GM23338 (cell line): Measurements from ENCODE around the gene C1QTNF5. TPM values are rescaled to one million over a fixed set of nuclear protein-coding genes. Genes with fewer than 3 reads are reported as not detected.
A peak's percentile ranks its signal among the peaks of the same experiment; 100 is the strongest.

Experiments
- ATAC-seq: fragments of 200-7000 bp; cut with Tn5 transposase; 3 replicates; pipeline ENCODE4 v1.9.1; 2020
- DNase-seq: peaks from one replicate; pipeline ENCODE4 v3.0.0-alpha.2; 2015; ENCODE audit warnings: low spot score
- H2AFZ ChIP-seq: fragments of 200-600 bp; sonication (generic); 2 replicates; pipeline ENCODE4 v1.8.0; 2016; ENCODE audit warnings: antibody characterized with exemption, mild to moderate bottlenecking, moderate library complexity
- H3F3A ChIP-seq: fragments of 200-600 bp; sonication (generic); replicated peaks from 2 replicates; pipeline ENCODE4 v1.8.0; 2017; ENCODE audit warnings: antibody characterized with exemption, mixed run types, low read depth
- H3K27ac ChIP-seq: fragments of 200-600 bp; sonication (generic); 2 replicates; pipeline ENCODE4 v1.6.1; 2016; ENCODE audit warnings: low read depth
- H3K27me3 ChIP-seq: fragments of 200-600 bp; sonication (generic); 2 replicates; pipeline ENCODE4 v1.8.0; 2016; ENCODE audit warnings: mild to moderate bottlenecking, mixed run types, moderate library complexity; ENCODE audit not compliant: insufficient read depth
- H3K36me3 ChIP-seq: fragments of 200-600 bp; sonication (generic); 2 replicates; pipeline ENCODE4 v1.8.0; 2016; ENCODE audit warnings: mild to moderate bottlenecking; ENCODE audit not compliant: insufficient read depth
- H3K4me1 ChIP-seq: fragments of 200-600 bp; sonication (generic); 2 replicates; pipeline ENCODE4 v1.8.0; 2016; ENCODE audit warnings: mild to moderate bottlenecking, moderate library complexity; ENCODE audit not compliant: insufficient read depth
- H3K4me2 ChIP-seq: fragments of 200-600 bp; sonication (generic); 2 replicates; pipeline ENCODE4 v1.7.1; 2017; ENCODE audit warnings: mixed run types
- H3K4me3 ChIP-seq: fragments of 200-600 bp; sonication (generic); 2 replicates; pipeline ENCODE4 v1.6.1; 2016; ENCODE audit warnings: mixed run types
- H3K79me2 ChIP-seq: fragments of 200-600 bp; sonication (generic); replicated peaks from 2 replicates; pipeline ENCODE4 v1.8.0; 2017; ENCODE audit warnings: mild to moderate bottlenecking; ENCODE audit not compliant: insufficient read depth
- H3K9me2 ChIP-seq: fragments of 200-600 bp; sonication (generic); 2 replicates; pipeline ENCODE4 v1.8.0; 2017; ENCODE audit not compliant: insufficient read depth
- H4K20me1 ChIP-seq: fragments of 200-600 bp; sonication (generic); replicated peaks from 2 replicates; pipeline ENCODE4 v1.8.0; 2017; ENCODE audit warnings: mild to moderate bottlenecking; ENCODE audit not compliant: insufficient read depth
- H3K27ac Mint-ChIP-seq: 2 replicates; pipeline ENCODE4 v1.8.0; 2020; ENCODE audit warnings: inconsistent platforms, mild to moderate bottlenecking, moderate library complexity, mixed read lengths
- H3K27me3 Mint-ChIP-seq: 3 replicates; pipeline ENCODE4 v1.8.0; 2022; ENCODE audit warnings: low read depth, mild to moderate bottlenecking, moderate library complexity, mixed read lengths, inconsistent platforms; ENCODE audit not compliant: insufficient read depth, poor library complexity
- H3K36me3 Mint-ChIP-seq: 3 replicates; pipeline ENCODE4 v1.8.0; 2021; ENCODE audit warnings: low read depth, mild to moderate bottlenecking, inconsistent platforms, moderate library complexity, mixed read lengths
- H3K4me1 Mint-ChIP-seq: 3 replicates; pipeline ENCODE4 v1.8.0; 2020; ENCODE audit warnings: mild to moderate bottlenecking, inconsistent platforms, mixed read lengths
- H3K4me3 Mint-ChIP-seq: 3 replicates; pipeline ENCODE4 v1.8.0; 2021; ENCODE audit warnings: moderate library complexity, mild to moderate bottlenecking, inconsistent platforms, mixed read lengths
- H3K9me3 Mint-ChIP-seq: 3 replicates; pipeline ENCODE4 v1.8.0; 2020; ENCODE audit warnings: moderate library complexity, mild to moderate bottlenecking, inconsistent platforms, mixed read lengths
- CREB1 ChIP-seq: fragments of 250-450 bp; sonication (Bioruptor Pico); IDR thresholded peaks from 2 replicates; pipeline ENCODE4 v1.5.0; 2020; ENCODE audit warnings: low read depth, mild to moderate bottlenecking, moderate library complexity
- CTCF ChIP-seq, 2 experiments: fragments of 200-600 bp in 1 of 2; sonication (generic) in 1 of 2; conservative IDR thresholded peaks; 2 replicates each; pipeline versions ENCODE4 v1.5.1 to v1.6.1; 2016 to 2017; ENCODE audit warnings: antibody characterized with exemption in 2 of 2, low read depth in 2 of 2, mild to moderate bottlenecking in 2 of 2, moderate library complexity in 1 of 2
- ETS1 ChIP-seq: IDR thresholded peaks from 2 replicates; pipeline ENCODE4 v1.6.1; 2016; ENCODE audit warnings: antibody characterized with exemption
- EZH2 ChIP-seq: fragments of 200-600 bp; sonication (generic); IDR thresholded peaks from one replicate; pipeline ENCODE4 v1.8.0; 2017; ENCODE audit warnings: antibody characterized with exemption, mild to moderate bottlenecking, low read depth; ENCODE audit not compliant: unreplicated experiment
- EZH2phosphoT487 ChIP-seq: fragments of 200-600 bp; sonication (generic); IDR thresholded peaks from one replicate; pipeline ENCODE4 v1.8.1; 2018; ENCODE audit warnings: antibody characterized with exemption; ENCODE audit not compliant: unreplicated experiment
- JUNB ChIP-seq: IDR thresholded peaks from one replicate; pipeline ENCODE4 v1.6.1; 2016; ENCODE audit warnings: antibody characterized with exemption; ENCODE audit not compliant: unreplicated experiment
- NANOG ChIP-seq: IDR thresholded peaks from 2 replicates; pipeline ENCODE4 v1.6.1; 2016; ENCODE audit warnings: antibody characterized with exemption, borderline replicate concordance
- POLR2AphosphoS5 ChIP-seq: IDR thresholded peaks from 2 replicates; pipeline ENCODE4 v1.6.1; 2016; ENCODE audit warnings: antibody characterized with exemption, low read depth
- STAT1 ChIP-seq: IDR thresholded peaks from one replicate; pipeline ENCODE4 v1.6.1; 2016; ENCODE audit warnings: antibody characterized with exemption; ENCODE audit not compliant: unreplicated experiment
- ZNF114 ChIP-seq: fragments of 250-450 bp; sonication (Bioruptor Pico); IDR thresholded peaks from 2 replicates; pipeline ENCODE4 v1.5.0; 2020; ENCODE audit warnings: mild to moderate bottlenecking, moderate library complexity
- ZNF331 ChIP-seq: fragments of 250-450 bp; sonication (Bioruptor Pico); IDR thresholded peaks from 2 replicates; pipeline ENCODE4 v1.5.0; 2020; ENCODE audit warnings: low read depth, mild to moderate bottlenecking, moderate library complexity
- polyA plus RNA-seq: library from polyadenylated mRNA; unstranded; fragments of >200 nt; fragmentation: Nextera tagmentation; extraction: Ambion mirVana; gene quantifications from 2 replicates; pipeline ENCODE4 v1.2.1, GENCODE V29; 2016
- total RNA-seq: library from RNA; depleted of rRNA; stranded (reverse); fragments of >200 nt; shearing (Covaris generic); gene quantifications from 2 replicates; pipeline ENCODE4 v1.2.3, GENCODE V29; 2014

The C1QTNF5 gene
- total and polyA plus RNA-seq, 2 experiments from 2014 or later, result 1.9 TPM

GRCh38 chr11:119356349-119357031, 15.8 kb upstream of the C1QTNF5 start:
- DNase-seq, result peak; percentile 97
- peak overlapping the region; percentile 85 for H3K27ac Mint-ChIP-seq
- H3K27ac ChIP-seq, result no peak overlapping the region

GRCh38 chr11:119355091-119355843, 14.6 kb upstream of the C1QTNF5 start:
- Mint-ChIP-seq H3K27me3 (peaks cover 14% of the 10 kb centered on the region), H3K36me3 (peaks cover 19% of the 10 kb centered on the region)
- H2AFZ ChIP-seq, result no peak overlapping the region
- TF ChIP-seq CREB1 (CRISPR knock-in tag), result no peak
- no peak for TF ChIP-seq JUNB
- no peak for TF ChIP-seq ZNF331 (CRISPR knock-in tag)
- no peak for TF ChIP-seq CTCF (conservative IDR thresholded peaks at IDR 0.05; ENCODE audit: low read depth in 2 of 2)
- TF ChIP-seq EZH2, result no peak
- no peak for TF ChIP-seq ZNF114
- no peak for TF ChIP-seq POLR2AphosphoS5
- no peak for TF ChIP-seq STAT1
- no peak for TF ChIP-seq ETS1
- TF ChIP-seq NANOG, result no peak
- TF ChIP-seq EZH2phosphoT487, result no peak

More at GRCh38 chr11:119356349-119357031, 15.8 kb upstream of the C1QTNF5 start:
- Histone ChIP-seq H3K36me3 (no peaks in the 10 kb centered on the region), H2AFZ (peak overlapping the region; percentile 100), H3K9me2 (no peaks in the 10 kb centered on the region), H3K79me2 (no peaks in the 10 kb centered on the region), H3F3A (0 out of 2 replicates have a peak, but pooled peaks cover 3% of the 10 kb centered on the region), H3K4me1 (peaks cover 26% of the 10 kb centered on the region), H4K20me1 (no peaks in the 10 kb centered on the region; the same call in 1 of the 2 replicates), H3K4me2 (peak overlapping the region; percentile 100), H3K4me3 (peak overlapping the region; percentile 96), H3K27me3 (peaks cover 25% of the 10 kb centered on the region)
- TF ChIP-seq CREB1 (CRISPR knock-in tag) (peak; percentile 77), ZNF331 (CRISPR knock-in tag) (no peak), CTCF (conservative IDR thresholded peaks at IDR 0.05; ENCODE audit: low read depth in 2 of 2) (peak; percentile 83 to 94)
- H3K27me3 Mint-ChIP-seq, result peaks cover 12% of the 10 kb centered on the region
- H3K9me3 Mint-ChIP-seq, result no peaks in the 10 kb centered on the region; the same call in 2 of the 3 replicates
- peaks cover 19% of the 10 kb centered on the region for H3K36me3 Mint-ChIP-seq
- H3K4me1 Mint-ChIP-seq, result peaks cover 32% of the 10 kb centered on the region
- peak; percentile 83 for ATAC-seq
- peak overlapping the region; percentile 79 for H3K4me3 Mint-ChIP-seq

More at GRCh38 chr11:119355091-119355843, 14.6 kb upstream of the C1QTNF5 start:
- Mint-ChIP-seq H3K4me3 (0 out of 3 replicates have a peak overlapping the region, but pooled peaks have one; percentile 19), H3K9me3 (no peaks in the 10 kb centered on the region; the same call in 2 of the 3 replicates), H3K27ac (no peak overlapping the region), H3K4me1 (peaks cover 25% of the 10 kb centered on the region)
- Histone ChIP-seq H3K4me2 (peak overlapping the region; percentile 100), H3K36me3 (no peaks in the 10 kb centered on the region), H3K27ac (no peak overlapping the region), H3F3A (0 out of 2 replicates have a peak, but pooled peaks cover 3% of the 10 kb centered on the region), H3K4me3 (no peak overlapping the region), H3K4me1 (peaks cover 14% of the 10 kb centered on the region; the same call in 1 of the 2 replicates), H3K79me2 (no peaks in the 10 kb centered on the region), H3K27me3 (peaks cover 25% of the 10 kb centered on the region), H3K9me2 (no peaks in the 10 kb centered on the region), H4K20me1 (no peaks in the 10 kb centered on the region; the same call in 1 of the 2 replicates)
- ATAC-seq (no peak), DNase-seq (no peak)
